ENCODE measurements around the gene GTF2A1.

DNA sequence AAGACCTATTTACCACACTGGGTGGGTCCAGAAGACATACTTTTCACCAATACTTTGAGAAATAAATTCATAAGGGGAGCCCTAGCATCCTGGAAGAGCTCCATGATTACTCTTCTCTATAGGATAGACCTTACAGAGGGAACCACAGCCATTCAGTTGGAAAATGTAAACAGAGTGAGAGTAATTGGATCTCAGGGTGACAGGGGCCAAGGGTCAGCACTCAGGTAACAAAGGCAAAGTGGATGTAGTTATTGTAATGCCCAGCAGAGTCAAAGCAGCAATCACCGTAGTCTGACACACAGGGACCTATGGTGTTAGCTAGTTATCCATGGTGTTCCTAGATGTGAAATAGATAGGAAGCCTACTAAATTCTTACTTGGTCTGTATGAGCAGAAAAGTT lies 10.8 kb upstream of the GTF2A1 start:
- no peak for TF ChIP-seq CTCF (IDR thresholded peaks at IDR 0.05; ENCODE audit: low read depth, low read length)
- no peak for TF ChIP-seq POLR2A (IDR thresholded peaks at IDR 0.05; ENCODE audit: extremely low read depth, insufficient read length)

All from NB4 (cell line).